ENCODE measurements around the gene DDX3X. TPM values are rescaled to one million over a fixed set of nuclear protein-coding genes. Genes with fewer than 3 reads are reported as not detected.

The DDX3X gene
- total RNA-seq, 1 experiment from 2014 or later: 338 TPM

DNA sequence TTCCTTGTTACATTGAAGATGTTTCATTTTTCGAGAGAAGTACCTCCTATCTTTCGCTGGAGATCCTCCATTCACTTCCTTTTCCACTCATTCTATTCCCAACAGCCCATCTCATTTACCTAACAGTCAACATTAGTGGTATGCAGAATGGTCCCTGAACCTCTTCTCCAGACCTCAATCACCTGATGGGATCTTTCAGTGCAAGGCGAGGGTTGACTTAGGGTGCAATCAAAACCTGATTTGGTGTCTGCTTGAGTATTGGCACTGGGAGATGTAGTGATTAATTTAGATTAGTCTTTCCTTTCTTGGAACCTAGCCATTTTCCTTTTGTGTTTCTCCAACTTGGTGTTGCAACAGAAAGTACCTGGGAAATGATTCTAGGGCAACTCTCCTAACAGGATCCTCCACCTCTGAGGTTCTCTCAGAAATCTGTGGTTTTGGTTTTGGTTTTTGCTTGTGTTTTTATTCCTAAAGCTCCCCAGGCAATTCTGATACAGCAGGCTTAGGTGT, 18.4 kb downstream of the DDX3X start:
- Mint-ChIP-seq H3K36me3 (ENCODE audit: insufficient read depth in 1 of 3, low read depth in 3 of 3) (peaks cover 7 to 36% (median 21%) of the 10 kb centered on the region in 3 experiments), H3K27ac (peak overlapping the region in 1 of 3 experiments; percentile 26; a peak in 1 of 7 replicates)
- H3K79me2 ChIP-seq (ENCODE audit: insufficient read depth, low read length): 0 out of 2 replicates have a peak, but pooled peaks cover 2% of the 10 kb centered on the region

More for the DNA sequence above, 18.4 kb downstream of the DDX3X start:
- H3T11ph ChIP-seq (ENCODE audit: low read length): no peak overlapping the region
- no peak for DNase-seq
- H3K9me3 ChIP-seq (ENCODE audit: control insufficient read depth, low read depth, low read length): no peaks in the 10 kb centered on the region
- H3K27me3 ChIP-seq (ENCODE audit: insufficient read depth, low read length): no peaks in the 10 kb centered on the region
- no peak overlapping the region for H2BK5ac ChIP-seq (ENCODE audit: insufficient read length, low read length)
- Mint-ChIP-seq H3K9me3 (peaks cover 49 to 54% of the 10 kb centered on the region in 2 experiments), H3K4me3 (no peak overlapping the region), H3K4me1 (peaks cover 0 to 10% of the 10 kb centered on the region in 2 experiments; a peak in 2 of 4 replicates), H3K27me3 (ENCODE audit: low read depth) (no peaks in the 10 kb centered on the region; the same call in 1 of the 2 replicates)
- no peak overlapping the region for H3K18ac ChIP-seq (ENCODE audit: insufficient read length, low read depth, low read length)
- H3K4me2 ChIP-seq (ENCODE audit: insufficient read depth, insufficient read length, low read length): no peak overlapping the region
- H2BK12ac ChIP-seq (ENCODE audit: insufficient read length, low read depth, low read length): no peak overlapping the region
- no peak overlapping the region for H3K4ac ChIP-seq (ENCODE audit: low read depth, low read length)
- peaks cover 2% of the 10 kb centered on the region for H4K20me1 ChIP-seq (ENCODE audit: control insufficient read depth, insufficient read depth, insufficient read length)
- H4K91ac ChIP-seq (ENCODE audit: insufficient read length, low read depth, low read length): no peak overlapping the region
- no peaks in the 10 kb centered on the region for H3K4me1 ChIP-seq (ENCODE audit: insufficient read depth, low read length)
- H2AFZ ChIP-seq (ENCODE audit: low read length): no peak overlapping the region
- no peaks in the 10 kb centered on the region for H3K23me2 ChIP-seq (ENCODE audit: insufficient read length, low read depth, low read length, poor library complexity, severe bottlenecking)
- H3K56ac ChIP-seq (ENCODE audit: insufficient read length, low read depth, low read length): no peak overlapping the region
- TF ChIP-seq CTCF (conservative IDR thresholded peaks at IDR 0.05): no peak
- no peak overlapping the region for H2BK15ac ChIP-seq (ENCODE audit: low read depth, low read length)
- no peak overlapping the region for H4K5ac ChIP-seq (ENCODE audit: insufficient read length, low read depth, low read length)
- no peak overlapping the region for H2AK5ac ChIP-seq (ENCODE audit: insufficient read length, low read length)
- no peak overlapping the region for H3K14ac ChIP-seq (ENCODE audit: insufficient read depth, low read length)
- no CpG with 5 or more reads among the region's 3 CpGs for WGBS (ENCODE audit: extremely low coverage, insufficient read length, low lambda C conversion rate)
- H3K23ac ChIP-seq (ENCODE audit: insufficient read length, low read depth, low read length): no peak overlapping the region
- no peak overlapping the region for H2BK20ac ChIP-seq (ENCODE audit: low read depth, low read length, poor library complexity, severe bottlenecking)
- no peak overlapping the region for H3K9ac ChIP-seq (ENCODE audit: extremely low read depth, insufficient read length, low read length)
- no peak overlapping the region for H4K8ac ChIP-seq (replicated peaks; ENCODE audit: insufficient read length, low read depth, low read length)
- H3K27ac ChIP-seq (ENCODE audit: insufficient read length, low read depth, low read length): no peak overlapping the region
- H3K79me1 ChIP-seq (ENCODE audit: insufficient read depth, low read depth, low read length, poor library complexity, severe bottlenecking): no peaks in the 10 kb centered on the region
- H2BK120ac ChIP-seq (ENCODE audit: low read depth, low read length, poor library complexity, severe bottlenecking): no peak overlapping the region
